B cell (primary cell): Measurements from ENCODE around the gene RHCE.

Experiments used
- CTCF ChIP-seq: fragments of 200-600 bp; IDR thresholded peaks from one replicate; pipeline ENCODE4 v1.8.0; 2022; ENCODE audit warnings: antibody characterized with exemption, mild to moderate bottlenecking
- EZH2 ChIP-seq: IDR thresholded peaks from 2 replicates; pipeline ENCODE4 v1.6.1; 2012; ENCODE audit warnings: borderline replicate concordance, low read depth, mild to moderate bottlenecking, moderate library complexity, low read length; ENCODE audit not compliant: insufficient read depth, poor library complexity, severe bottlenecking

DNA sequence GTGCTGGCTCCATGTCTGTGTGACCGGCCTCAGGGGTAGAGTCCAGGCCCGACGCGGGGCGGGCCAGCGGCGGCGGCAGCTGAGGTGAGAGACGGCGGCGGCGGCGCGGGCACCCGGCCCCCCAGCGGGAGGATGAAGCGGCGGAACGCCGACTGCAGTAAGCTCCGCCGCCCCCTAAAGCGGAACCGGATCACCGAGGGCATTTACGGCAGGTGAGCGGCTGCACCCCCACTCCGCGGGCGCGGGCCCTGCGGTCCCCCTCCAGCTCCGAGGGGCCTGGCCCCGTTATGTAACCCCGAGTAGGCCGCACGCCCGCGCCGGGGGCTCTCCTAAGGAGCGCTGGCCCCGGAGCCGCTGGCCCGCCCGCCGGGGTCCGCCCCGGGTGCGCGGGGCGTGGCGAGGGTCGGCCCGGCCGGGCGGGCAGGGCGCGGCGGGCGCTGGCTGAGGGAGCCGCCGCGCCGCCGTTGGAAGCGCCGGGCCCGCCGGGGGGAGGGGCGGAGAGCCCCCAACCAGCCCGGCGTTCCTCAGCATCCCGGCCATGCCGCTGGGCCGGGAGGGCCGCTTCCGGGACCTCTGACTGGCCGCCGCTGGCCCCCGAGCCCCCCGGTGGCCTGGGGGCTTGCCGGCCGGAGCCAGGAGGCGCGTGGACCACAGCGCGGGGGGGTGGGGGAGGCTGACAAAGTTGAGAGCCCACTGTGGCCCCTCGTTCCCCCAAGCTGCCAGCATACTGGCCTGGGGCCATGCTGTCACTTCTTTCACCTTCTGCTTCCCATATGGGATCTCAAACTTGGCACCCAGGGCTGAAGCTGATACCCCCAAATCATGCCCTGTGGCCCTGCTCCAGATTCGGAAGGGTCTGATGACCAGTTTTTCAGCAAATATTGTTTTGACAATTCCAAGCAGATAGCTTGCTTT is 10.6 kb upstream of the RHCE start:
- TF ChIP-seq CTCF (no peak), EZH2 (no peak)
